ENCODE measurements around the gene FAM241A.

- TF ChIP-seq FOXM1 (IDR thresholded peaks at IDR 0.05; ENCODE audit: borderline replicate concordance) (no peak), SP1 (IDR thresholded peaks at IDR 0.05) (no peak), ELF4 (IDR thresholded peaks at IDR 0.05) (no peak), LEF1 (IDR thresholded peaks at IDR 0.05; ENCODE audit: borderline replicate concordance) (no peak), ZNF384 (IDR thresholded peaks at IDR 0.05) (no peak), FOXA1 (IDR thresholded peaks at IDR 0.05) (no peak), SUZ12 (IDR thresholded peaks at IDR 0.05) (no peak), BHLHE40 (IDR thresholded peaks at IDR 0.05; ENCODE audit: borderline replicate concordance) (no peak), PKNOX1 (IDR thresholded peaks at IDR 0.05) (no peak), CTBP1 (IDR thresholded peaks at IDR 0.05; ENCODE audit: borderline replicate concordance) (no peak)
Observed at GRCh38 chr4:112206431-112206830, 61.2 kb downstream of the FAM241A start.
